HG03432 (cell line): Measurements from ENCODE around the gene UMAD1.

Experiments used
- ATAC-seq: cut with Tn5 transposase; IDR thresholded peaks from one replicate; pipeline ENCODE4 v1.9.1; 2021; ENCODE audit warnings: mild to moderate bottlenecking, moderate library complexity; ENCODE audit not compliant: unreplicated experiment

UMAD1 gene

GRCh38 chr7:7688310-7688709 lies 47.8 kb downstream of the UMAD1 start:
- ATAC-seq = no peak

- ATAC-seq = no peak
Observed at GRCh38 chr7:7688956-7689355, 48.4 kb downstream of the UMAD1 start.

GRCh38 chr7:7693881-7694280 lies 53.3 kb downstream of the UMAD1 start:
- ATAC-seq = no peak

- ATAC-seq = no peak
Observed at GRCh38 chr7:7694542-7694941, 54.0 kb downstream of the UMAD1 start.

GRCh38 chr7:7695111-7695817 lies 54.7 kb downstream of the UMAD1 start:
- ATAC-seq = no peak

GRCh38 chr7:7696458-7697119 lies 56.0 kb downstream of the UMAD1 start:
- no peak for ATAC-seq

GRCh38 chr7:7698930-7699329 lies 58.4 kb downstream of the UMAD1 start:
- no peak for ATAC-seq

- ATAC-seq = no peak
Observed at GRCh38 chr7:7699380-7699779, 58.8 kb downstream of the UMAD1 start.

- no peak for ATAC-seq
Observed at GRCh38 chr7:7699970-7700369, 59.4 kb downstream of the UMAD1 start.

- peak; percentile 44 for ATAC-seq
Observed at GRCh38 chr7:7701527-7701926, 61.0 kb downstream of the UMAD1 start.

- no peak for ATAC-seq
Observed at GRCh38 chr7:7702826-7703225, 62.3 kb downstream of the UMAD1 start.

GRCh38 chr7:7703427-7703826 lies 62.9 kb downstream of the UMAD1 start:
- no peak for ATAC-seq

- no peak for ATAC-seq
Observed at GRCh38 chr7:7704867-7705266, 64.3 kb downstream of the UMAD1 start.

GRCh38 chr7:7705318-7705717 lies 64.8 kb downstream of the UMAD1 start:
- ATAC-seq = no peak

- ATAC-seq = peak; percentile 79
Observed at GRCh38 chr7:7706101-7706511, 65.6 kb downstream of the UMAD1 start.

GRCh38 chr7:7706556-7707172 lies 66.1 kb downstream of the UMAD1 start:
- ATAC-seq = peak; percentile 47

GRCh38 chr7:7707246-7707645 lies 66.7 kb downstream of the UMAD1 start:
- ATAC-seq = no peak

- no peak for ATAC-seq
Observed at GRCh38 chr7:7707806-7708205, 67.3 kb downstream of the UMAD1 start.

- no peak for ATAC-seq
Observed at GRCh38 chr7:7709291-7709690, 68.7 kb downstream of the UMAD1 start.

- no peak for ATAC-seq
Observed at GRCh38 chr7:7710469-7710868, 69.9 kb downstream of the UMAD1 start.

GRCh38 chr7:7713730-7714129 lies 73.2 kb downstream of the UMAD1 start:
- ATAC-seq = no peak

- no peak for ATAC-seq
Observed at GRCh38 chr7:7718492-7718891, 77.9 kb downstream of the UMAD1 start, which contains the start of gene RPA3. TSS of gene RPA3 (minus strand) at chr7:7718607. CDS start at chr7:7640418, 78,189 bp downstream.
